ENCODE results near the gene CREB1.

- TF ChIP-seq POLR2A (IDR thresholded peaks at IDR 0.05; ENCODE audit: low read length) (no peak), GATA1 (IDR thresholded peaks at IDR 0.05; ENCODE audit: low read depth, low read length) (no peak)
Measured at GRCh38 chr2:207561386-207562080, 31.8 kb downstream of the CREB1 start.

Data from erythroblast (primary cell).